ENCODE measurements around the gene BEGAIN. TPM values are rescaled to one million over a fixed set of nuclear protein-coding genes. Genes with fewer than 3 reads are reported as not detected.

The BEGAIN gene
- total and polyA plus RNA-seq, 2 of the 8 experiments (the other 6 are each of a cell fraction or from before 2014, with no cell fraction given), result 2.9 to 3.0 TPM

- no peak overlapping the region for H4K5ac ChIP-seq (ENCODE audit: insufficient read length, low read depth, low read length)
- POLR2A ChIA-PET (ENCODE audit: partially characterized antibody), result no interaction called here
These were observed 50.3 kb downstream of the BEGAIN start for GRCh38 chr14:100536721-100537445.

More at GRCh38 chr14:100536721-100537445, 50.3 kb downstream of the BEGAIN start:
- Histone ChIP-seq H3K79me2 (ENCODE audit: control insufficient read depth in 1 of 2, insufficient read depth in 2 of 2, low read length in 2 of 2) (no peaks in the 10 kb centered on the region), H2BK12ac (ENCODE audit: low read depth, low read length) (no peak overlapping the region), H3K9me3 (ENCODE audit: insufficient read depth in 2 of 2, low read depth in 1 of 2, low read length in 1 of 2) (no peaks in the 10 kb centered on the region), H4K20me1 (replicated peaks in 1 of 2; ENCODE audit: control insufficient read depth in 1 of 2, insufficient read depth in 2 of 2, low read length in 2 of 2) (no peaks in the 10 kb centered on the region), H3K23me2 (ENCODE audit: low read depth, low read length) (no peaks in the 10 kb centered on the region), H2BK120ac (replicated peaks; ENCODE audit: low read depth, low read length) (no peak overlapping the region), H3K27ac (ENCODE audit: low read depth, low read length) (no peak overlapping the region), H3K79me1 (ENCODE audit: low read depth, low read length) (no peaks in the 10 kb centered on the region), H3K23ac (ENCODE audit: insufficient read length) (no peak overlapping the region), H2BK15ac (ENCODE audit: low read length) (no peak overlapping the region), H3K36me3 (ENCODE audit: control insufficient read depth in 2 of 4, insufficient read depth in 4 of 4, low read length in 3 of 4) (no peaks in the 10 kb centered on the region), H3K4ac (replicated peaks; ENCODE audit: insufficient read length, low read depth, low read length) (no peak overlapping the region), H3K14ac (ENCODE audit: insufficient read length) (no peak overlapping the region), H4K8ac (ENCODE audit: extremely low read depth, insufficient read depth, low read length) (no peak overlapping the region), H4K91ac (replicated peaks; ENCODE audit: insufficient read length, low read length) (no peak overlapping the region), H3K27me3 (replicated peaks in 1 of 4; ENCODE audit: control insufficient read depth in 3 of 4, extremely low read depth in 1 of 4, insufficient read depth in 3 of 4, low read length in 3 of 4) (no peaks in the 10 kb centered on the region), H2BK20ac (ENCODE audit: low read length) (no peak overlapping the region), H3K18ac (ENCODE audit: extremely low read depth, low read length) (no peak overlapping the region), H3K9ac (replicated peaks in 1 of 4; ENCODE audit: extremely low read depth in 1 of 4, low read depth in 3 of 4, low read length in 3 of 4) (no peak overlapping the region), H2AK5ac (ENCODE audit: low read depth, low read length) (no peak overlapping the region), H3K4me1 (replicated peaks in 1 of 4; ENCODE audit: control insufficient read depth in 3 of 4, insufficient read depth in 4 of 4, low read length in 3 of 4) (peaks cover 0 to 10% (median 0%) of the 10 kb centered on the region in 4 experiments; a peak in 1 of 7 replicates), H3K4me3 (ENCODE audit: extremely low read depth in 1 of 4, insufficient read depth in 2 of 4, low read depth in 3 of 4, low read length in 4 of 4) (no peak overlapping the region), H3K56ac (replicated peaks; ENCODE audit: insufficient read length, low read depth, low read length) (no peak overlapping the region), H2BK5ac (ENCODE audit: low read depth, low read length) (no peak overlapping the region), H3K4me2 (ENCODE audit: insufficient read depth in 1 of 2, low read depth in 2 of 2, low read length in 2 of 2) (no peak overlapping the region), H2AFZ (ENCODE audit: low read length) (no peak overlapping the region)
- FAIRE-seq (no peak), DNase-seq (ENCODE audit: low read depth in 1 of 2, low spot score in 2 of 2) (no peak)
- WGBS, 2 experiments (ENCODE audit: extremely low coverage in 1 of 2, insufficient coverage in 1 of 2, insufficient read length in 1 of 2, insufficient replicate concordance in 2 of 2, low coverage in 1 of 2, low lambda C conversion rate in 2 of 2, missing lambda C conversion rate in 1 of 2), result 93% methylated on average over 23 of the region's 29 CpGs; no CpG with 5 or more reads in 1 of the 2 experiments
- CTCF ChIA-PET (ENCODE audit: partially characterized antibody), result interaction anchor here (0.8 to 6.3 kb wide), 8 partner anchors 12 to 158 kb away, joined by 3 to 57 read pairs (median 4); no protein-coding TSS in a partner anchor
- TF ChIP-seq USF2 (IDR thresholded peaks at IDR 0.05; ENCODE audit: low read length) (no peak), SIRT6 (IDR thresholded peaks at IDR 0.05; ENCODE audit: low read length) (no peak), KDM1A (IDR thresholded peaks at IDR 0.05; ENCODE audit: borderline replicate concordance, low read length) (no peak), CEBPB (IDR thresholded peaks at IDR 0.05; ENCODE audit: low read depth, low read length) (no peak), SP1 (IDR thresholded peaks at IDR 0.05; ENCODE audit: low read depth, low read length) (no peak), EP300 (IDR thresholded peaks at IDR 0.05; ENCODE audit: borderline replicate concordance in 1 of 2, low read depth in 2 of 2, low read length in 2 of 2) (no peak), CHD1 (IDR thresholded peaks at IDR 0.05; ENCODE audit: low read depth, low read length) (no peak), HDAC6 (IDR thresholded peaks at IDR 0.05; ENCODE audit: low read depth, low read length) (no peak), PHF8 (conservative IDR thresholded peaks at IDR 0.05; ENCODE audit: low read depth, low read length) (no peak), HDAC2 (IDR thresholded peaks at IDR 0.05; ENCODE audit: borderline replicate concordance in 1 of 2, low read depth in 2 of 2, low read length in 2 of 2) (no peak), RFX5 (IDR thresholded peaks at IDR 0.05; ENCODE audit: borderline replicate concordance, low read depth, low read length) (no peak), JUN (IDR thresholded peaks at IDR 0.05; ENCODE audit: low read depth, low read length) (no peak)

Measured in H1 (cell line).